Endothelial cell of umbilical vein (primary cell): ENCODE results near the gene ALDH1A2. TPM values are rescaled to one million over a fixed set of nuclear protein-coding genes. Genes with fewer than 3 reads are reported as not detected.

ENCODE experiments used
- BruUV-seq: library from RNA; stranded (reverse); fragments of 400-500 nt; replicated peaks from 2 replicates; lab custom pipeline; 2021; lab: Mats Ljungman, UMichigan
- CTCF ChIA-PET: fragments of 300-600, 350-600 bp; sonication (Branson Sonifier 250); formaldehyde crosslinking; loops from one replicate; lab custom pipeline; 2021; ENCODE audit warnings: antibody characterized with exemption, inconsistent platforms; lab: Charles Lee
- POLR2A ChIA-PET: fragments of 300-600, 350-600 bp; sonication (Branson Sonifier 250); formaldehyde crosslinking; loops from one replicate; lab custom pipeline; 2021; ENCODE audit warnings: antibody characterized with exemption, inconsistent platforms; lab: Charles Lee
- DNase-seq: peaks from one replicate; pipeline ENCODE4 v3.0.0-alpha.2; 2011; ENCODE audit warnings: low read depth, low spot score
- FAIRE-seq: peaks from 2 replicates; lab custom pipeline; 2011; peaks lifted over from hg19 to GRCh38; lab: Jason Lieb, UNC
- H2AFZ ChIP-seq: 2 replicates; pipeline ENCODE4 v1.6.0; 2012; ENCODE audit warnings: low read depth, low read length, control low read depth, inconsistent platforms
- H3K27ac ChIP-seq: 2 replicates; pipeline ENCODE4 v1.5.1; 2011; ENCODE audit warnings: low read depth, mild to moderate bottlenecking, control low read depth, low read length, moderate library complexity; ENCODE audit not compliant: insufficient read depth
- H3K27me3 ChIP-seq, 2 experiments: 2 replicates each; pipeline versions ENCODE4 v1.6.0 to v1.6.1; 2011; ENCODE audit warnings: low read length in 2 of 2, mixed read lengths in 1 of 2; ENCODE audit not compliant: control insufficient read depth in 2 of 2, insufficient read depth in 2 of 2
- H3K36me3 ChIP-seq, 2 experiments: 2 replicates in 1 of 2; 3 replicates in 1 of 2; pipeline ENCODE4 v1.5.1; 2011; ENCODE audit warnings: low read length in 2 of 2, mild to moderate bottlenecking in 1 of 2, moderate library complexity in 1 of 2; ENCODE audit not compliant: control insufficient read depth in 2 of 2, insufficient read depth in 2 of 2; ENCODE audit errors: extremely low read depth in 1 of 2
- H3K4me1 ChIP-seq: 3 replicates; pipeline ENCODE4 v1.5.1; 2011; ENCODE audit warnings: mild to moderate bottlenecking, low read length; ENCODE audit not compliant: control insufficient read depth, insufficient read depth; ENCODE audit errors: extremely low read depth
- H3K4me2 ChIP-seq: 2 replicates; pipeline ENCODE4 v1.6.1; 2011; ENCODE audit warnings: low read length, control low read depth, mixed read lengths; ENCODE audit not compliant: insufficient read depth
- H3K4me3 ChIP-seq, 3 experiments: fragments of 200-600 bp in 1 of 3; sonication (generic), shearing (Covaris generic) in 1 of 3; replicated peaks in 1 of 3; 2 replicates each; pipeline ENCODE4 v1.5.1; 2011 to 2016; ENCODE audit warnings: control low read depth in 3 of 3, low read length in 3 of 3, mild to moderate bottlenecking in 2 of 3, inconsistent platforms in 1 of 3, low read depth in 1 of 3, moderate library complexity in 1 of 3; ENCODE audit not compliant: insufficient read depth in 1 of 3
- H3K79me2 ChIP-seq: 2 replicates; pipeline ENCODE4 v1.6.0; 2012; ENCODE audit warnings: low read length, inconsistent platforms; ENCODE audit not compliant: control insufficient read depth, insufficient read depth
- H3K9ac ChIP-seq: replicated peaks from 2 replicates; pipeline ENCODE3; 2011; ENCODE audit warnings: low read length, control low read depth; ENCODE audit not compliant: insufficient read depth; ENCODE audit errors: extremely low read depth
- H3K9me1 ChIP-seq: replicated peaks from 3 replicates; pipeline ENCODE4 v1.6.0; 2011; ENCODE audit warnings: mild to moderate bottlenecking, low read length; ENCODE audit not compliant: control insufficient read depth, insufficient read depth; ENCODE audit errors: extremely low read depth
- H3K9me3 ChIP-seq: replicated peaks from 2 replicates; pipeline ENCODE4 v1.5.1; 2012; ENCODE audit warnings: low read length, inconsistent platforms; ENCODE audit not compliant: control insufficient read depth, insufficient read depth
- H4K20me1 ChIP-seq: replicated peaks from 2 replicates; pipeline ENCODE3; 2011; ENCODE audit warnings: mild to moderate bottlenecking, low read length; ENCODE audit not compliant: control insufficient read depth, insufficient read depth; ENCODE audit errors: extremely low read depth
- EZH2 ChIP-seq: IDR thresholded peaks from 2 replicates; pipeline ENCODE4 v1.6.1; 2012; ENCODE audit warnings: borderline replicate concordance, low read depth, mild to moderate bottlenecking, moderate library complexity, low read length, inconsistent platforms; ENCODE audit not compliant: severe bottlenecking
- GATA2 ChIP-seq: IDR thresholded peaks from 2 replicates; pipeline ENCODE4 v1.7.0; 2011; ENCODE audit warnings: low read depth, mild to moderate bottlenecking, moderate library complexity, mixed read lengths, low read length; ENCODE audit not compliant: insufficient read length, insufficient read depth
- JUN ChIP-seq: IDR thresholded peaks from 2 replicates; pipeline ENCODE4 v1.6.1; 2011; ENCODE audit warnings: borderline replicate concordance, low read depth; ENCODE audit not compliant: insufficient read length, insufficient read depth
- MAX ChIP-seq: IDR thresholded peaks from 2 replicates; pipeline ENCODE4 v1.6.1; 2011; ENCODE audit not compliant: insufficient read depth, insufficient read length
- POLR2A ChIP-seq: IDR thresholded peaks from 2 replicates; pipeline ENCODE4 v1.6.1; 2012; ENCODE audit warnings: low read depth, mild to moderate bottlenecking, control low read depth, low read length
- POLR2AphosphoS5 ChIP-seq: IDR thresholded peaks from 2 replicates; pipeline ENCODE4 v1.6.1; 2012; ENCODE audit warnings: low read depth, mild to moderate bottlenecking, control low read depth, low read length, moderate library complexity; ENCODE audit not compliant: insufficient read depth
- dilution Hi-C: fragments of 300-500 bp; cut with MboI; formaldehyde crosslinking; loops from one replicate; pipeline ENCODE4 v1.15.0; 2019; ENCODE audit warnings: low sequenced_read_pairs; ENCODE audit not compliant: extremely low pct_ligation_motif_present
- intact Hi-C: fragments of 100-400 bp; cut with micrococcal nuclease; formaldehyde crosslinking; loops from one replicate; pipeline ENCODE4 v1.10.0; 2022
- polyA plus RNA-seq, 4 experiments: library from polyadenylated mRNA; depleted of rRNA in 3 of 4; stranded (reverse) in 3 of 4; unstranded in 1 of 4; fragments of >200 nt; gene quantifications; 2 replicates each; pipeline versions ENCODE4 v1.2.1 to v1.2.3, GENCODE V29; 2011 to 2012; ENCODE audit warnings: missing spikeins in 1 of 4
- total RNA-seq: library from RNA; stranded (reverse); gene quantifications from 2 replicates; pipeline ENCODE4 v1.2.3, GENCODE V29; 2021
- TF ChIP-seq, protein P1 (sequence below), 2 donors: IDR thresholded peaks; 1 replicate in 1 of 2; 2 replicates in 1 of 2; pipeline ENCODE4 v1.5.1; 2011; ENCODE audit warnings: low read length in 2 of 2, mild to moderate bottlenecking in 2 of 2, moderate library complexity in 2 of 2, control low read depth in 1 of 2, inconsistent platforms in 1 of 2, low read depth in 1 of 2; ENCODE audit not compliant: insufficient read depth in 1 of 2; ENCODE audit errors: extremely low read depth in 1 of 2

ALDH1A2 gene
- total and polyA plus RNA-seq, 2 donors (not counting 3 experiments of a cell fraction or from before 2014, with no cell fraction given), result 16.3 to 34.9 TPM

- DNase-seq, result no peak
- H3K4me1 ChIP-seq, result no peaks in the 10 kb centered on the region
- no peak for TF ChIP-seq POLR2AphosphoS5
- TF ChIP-seq, protein P1, sequence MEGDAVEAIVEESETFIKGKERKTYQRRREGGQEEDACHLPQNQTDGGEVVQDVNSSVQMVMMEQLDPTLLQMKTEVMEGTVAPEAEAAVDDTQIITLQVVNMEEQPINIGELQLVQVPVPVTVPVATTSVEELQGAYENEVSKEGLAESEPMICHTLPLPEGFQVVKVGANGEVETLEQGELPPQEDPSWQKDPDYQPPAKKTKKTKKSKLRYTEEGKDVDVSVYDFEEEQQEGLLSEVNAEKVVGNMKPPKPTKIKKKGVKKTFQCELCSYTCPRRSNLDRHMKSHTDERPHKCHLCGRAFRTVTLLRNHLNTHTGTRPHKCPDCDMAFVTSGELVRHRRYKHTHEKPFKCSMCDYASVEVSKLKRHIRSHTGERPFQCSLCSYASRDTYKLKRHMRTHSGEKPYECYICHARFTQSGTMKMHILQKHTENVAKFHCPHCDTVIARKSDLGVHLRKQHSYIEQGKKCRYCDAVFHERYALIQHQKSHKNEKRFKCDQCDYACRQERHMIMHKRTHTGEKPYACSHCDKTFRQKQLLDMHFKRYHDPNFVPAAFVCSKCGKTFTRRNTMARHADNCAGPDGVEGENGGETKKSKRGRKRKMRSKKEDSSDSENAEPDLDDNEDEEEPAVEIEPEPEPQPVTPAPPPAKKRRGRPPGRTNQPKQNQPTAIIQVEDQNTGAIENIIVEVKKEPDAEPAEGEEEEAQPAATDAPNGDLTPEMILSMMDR (IDR thresholded peaks at IDR 0.05; ENCODE audit: extremely low read depth in 1 of 2, insufficient read depth in 1 of 2, low read depth in 1 of 2, low read length in 2 of 2), result no peak
- TF ChIP-seq EZH2, result no peak
- no peak for TF ChIP-seq JUN
- TF ChIP-seq MAX, result no peak
- TF ChIP-seq POLR2A, result no peak
- no peak for TF ChIP-seq GATA2
- ChIA-PET POLR2A (no interaction called here), CTCF (interaction anchor here (0.9 to 2.9 kb wide), 9 partner anchors 10 to 240 kb away, joined by 3 to 20 read pairs (median 5); partner anchors contain the start of gene ALDH1A2)
- BruUV-seq, result no TSS peak
- no peak for FAIRE-seq
- no peak overlapping the region for H3K4me2 ChIP-seq
- no peaks in the 10 kb centered on the region for H3K9me1 ChIP-seq
- H3K36me3 ChIP-seq, result no peaks in the 10 kb centered on the region
- H2AFZ ChIP-seq, result no peak overlapping the region
- no peak overlapping the region for H3K4me3 ChIP-seq
- dilution Hi-C loops, result no loop called here
- no peak overlapping the region for H3K9ac ChIP-seq
- intact Hi-C loops, result no loop called here
- no peaks in the 10 kb centered on the region for H3K27me3 ChIP-seq
- H4K20me1 ChIP-seq, result no peaks in the 10 kb centered on the region
- H3K27ac ChIP-seq, result no peak overlapping the region
- no peaks in the 10 kb centered on the region for H3K9me3 ChIP-seq
- H3K79me2 ChIP-seq, result no peaks in the 10 kb centered on the region
Observed at GRCh38 chr15:57972864-57973263, 92.6 kb downstream of the ALDH1A2 start.
